DOHH2 (cell line): ENCODE measurements around the gene KCNJ12.

Source experiments
- H3F3A ChIP-seq: fragments of 200-600 bp; sonication (generic), shearing (Covaris generic); 2 replicates; pipeline ENCODE4 v1.6.0; 2016; ENCODE audit warnings: antibody characterized with exemption, mild to moderate bottlenecking; ENCODE audit not compliant: control insufficient read depth, insufficient read depth
- H3K27ac ChIP-seq: fragments of 200-600 bp; sonication (generic); 2 replicates; pipeline ENCODE4 v1.5.1; 2014; ENCODE audit warnings: low read depth, mild to moderate bottlenecking, low read length, moderate library complexity
- H3K27me3 ChIP-seq: fragments of 200-600 bp; sonication (generic); 2 replicates; pipeline ENCODE4 v1.6.1; 2014; ENCODE audit warnings: mild to moderate bottlenecking, low read length, mixed read lengths; ENCODE audit not compliant: control insufficient read depth
- H3K36me3 ChIP-seq: fragments of 200-600 bp; sonication (generic); 2 replicates; pipeline ENCODE4 v1.6.1; 2014; ENCODE audit warnings: mild to moderate bottlenecking, low read length, moderate library complexity, mixed read lengths; ENCODE audit not compliant: control insufficient read depth
- H3K4me1 ChIP-seq: fragments of 200-600 bp; sonication (generic); 2 replicates; pipeline ENCODE4 v1.6.1; 2014; ENCODE audit warnings: mild to moderate bottlenecking, low read length, mixed read lengths; ENCODE audit not compliant: control insufficient read depth
- H3K4me2 ChIP-seq: fragments of 200-600 bp; sonication (generic); 2 replicates; pipeline ENCODE4 v1.6.0; 2014; ENCODE audit warnings: mild to moderate bottlenecking, low read length, moderate library complexity
- H3K4me3 ChIP-seq: fragments of 200-600 bp; sonication (generic); 2 replicates; pipeline ENCODE4 v1.5.1; 2014; ENCODE audit warnings: mild to moderate bottlenecking, low read length, mixed read lengths
- H3K79me2 ChIP-seq: fragments of 200-600 bp; sonication (generic); 2 replicates; pipeline ENCODE4 v1.6.1; 2014; ENCODE audit warnings: mild to moderate bottlenecking, low read length, mixed read lengths; ENCODE audit not compliant: control insufficient read depth
- H3K9me2 ChIP-seq: fragments of 200-600 bp; sonication (generic); replicated peaks from 2 replicates; pipeline ENCODE4 v1.6.1; 2014; ENCODE audit warnings: mild to moderate bottlenecking, low read length, mixed read lengths; ENCODE audit not compliant: control insufficient read depth
- H3K9me3 ChIP-seq: fragments of 200-600 bp; sonication (generic); 2 replicates; pipeline ENCODE4 v1.6.1; 2014; ENCODE audit warnings: antibody characterized with exemption, low read length, mixed read lengths; ENCODE audit not compliant: control insufficient read depth, insufficient read depth
- H4K20me1 ChIP-seq: fragments of 200-600 bp; sonication (generic); 2 replicates; pipeline ENCODE4 v1.6.0; 2014; ENCODE audit warnings: low read depth, mild to moderate bottlenecking, antibody characterized with exemption, low read length, moderate library complexity; ENCODE audit not compliant: control insufficient read depth, insufficient read depth
- CTCF ChIP-seq: fragments of 200-600 bp; sonication (generic); IDR thresholded peaks from one replicate; pipeline ENCODE4 v1.5.1; 2014; ENCODE audit warnings: antibody characterized with exemption, mild to moderate bottlenecking, low read depth, low read length; ENCODE audit not compliant: poor library complexity, severe bottlenecking
- EZH2phosphoT487 ChIP-seq: fragments of 200-600 bp; sonication (generic); IDR thresholded peaks from 2 replicates; pipeline ENCODE4 v1.6.1; 2017; ENCODE audit warnings: borderline replicate concordance, mild to moderate bottlenecking, antibody characterized with exemption, low read length, moderate library complexity, mixed read lengths

KCNJ12 gene

DNA sequence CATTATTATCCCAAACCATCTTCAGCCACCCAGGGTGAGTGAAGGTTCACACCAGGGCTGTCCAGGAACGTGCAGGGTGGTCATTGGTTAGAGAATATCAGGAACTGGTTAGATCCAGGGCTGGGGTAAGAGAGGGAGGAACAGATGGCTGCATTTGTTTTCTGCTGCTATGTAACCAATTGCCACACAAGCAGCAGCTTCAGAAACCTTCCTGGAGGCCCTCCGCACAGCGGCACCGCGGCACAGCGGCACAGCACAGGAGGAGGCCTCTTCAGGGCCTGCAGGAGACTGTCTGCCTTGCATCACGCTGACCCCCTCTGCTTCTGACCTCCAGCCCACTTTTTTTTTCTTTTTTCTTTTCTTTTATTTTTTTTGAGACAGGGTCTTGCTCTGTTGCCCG lies 86.1 kb downstream of the KCNJ12 start:
- no peak overlapping the region for H3K4me3 ChIP-seq
- no peaks in the 10 kb centered on the region for H3F3A ChIP-seq
- no peaks in the 10 kb centered on the region for H3K79me2 ChIP-seq
- H4K20me1 ChIP-seq, result no peaks in the 10 kb centered on the region
- H3K4me1 ChIP-seq, result no peaks in the 10 kb centered on the region
- no peaks in the 10 kb centered on the region for H3K36me3 ChIP-seq
- no peak for TF ChIP-seq CTCF
- TF ChIP-seq EZH2phosphoT487, result no peak
- H3K9me3 ChIP-seq, result no peaks in the 10 kb centered on the region
- H3K9me2 ChIP-seq, result no peaks in the 10 kb centered on the region
- no peaks in the 10 kb centered on the region; the same call in 1 of the 2 replicates for H3K27me3 ChIP-seq
- no peak overlapping the region for H3K4me2 ChIP-seq
- H3K27ac ChIP-seq, result no peak overlapping the region

- H3K9me2 ChIP-seq, result no peaks in the 10 kb centered on the region
- H3K4me1 ChIP-seq, result no peaks in the 10 kb centered on the region
- H3F3A ChIP-seq, result no peaks in the 10 kb centered on the region
- no peak overlapping the region for H3K4me3 ChIP-seq
- no peaks in the 10 kb centered on the region; the same call in 1 of the 2 replicates for H3K27me3 ChIP-seq
- H4K20me1 ChIP-seq, result no peaks in the 10 kb centered on the region
- H3K4me2 ChIP-seq, result no peak overlapping the region
- no peaks in the 10 kb centered on the region for H3K36me3 ChIP-seq
- no peaks in the 10 kb centered on the region for H3K79me2 ChIP-seq
- no peak overlapping the region for H3K27ac ChIP-seq
- H3K9me3 ChIP-seq, result no peaks in the 10 kb centered on the region
- TF ChIP-seq EZH2phosphoT487, result no peak
- no peak for TF ChIP-seq CTCF
These were observed 87.1 kb downstream of the KCNJ12 start for GRCh38 chr17:21463204-21463661.

- no peaks in the 10 kb centered on the region for H3K36me3 ChIP-seq
- H4K20me1 ChIP-seq, result no peaks in the 10 kb centered on the region
- TF ChIP-seq CTCF (no peak), EZH2phosphoT487 (no peak)
- no peaks in the 10 kb centered on the region for H3K9me3 ChIP-seq
- no peaks in the 10 kb centered on the region; the same call in 1 of the 2 replicates for H3K27me3 ChIP-seq
- no peaks in the 10 kb centered on the region for H3K9me2 ChIP-seq
- no peak overlapping the region for H3K4me2 ChIP-seq
- H3K27ac ChIP-seq, result no peak overlapping the region
- H3K4me3 ChIP-seq, result no peak overlapping the region
- H3F3A ChIP-seq, result no peaks in the 10 kb centered on the region
- H3K79me2 ChIP-seq, result no peaks in the 10 kb centered on the region
- H3K4me1 ChIP-seq, result no peaks in the 10 kb centered on the region
These were observed 87.7 kb downstream of the KCNJ12 start for GRCh38 chr17:21463779-21464407.
